ENCODE data around the gene NAPA.

NAPA gene

DNA sequence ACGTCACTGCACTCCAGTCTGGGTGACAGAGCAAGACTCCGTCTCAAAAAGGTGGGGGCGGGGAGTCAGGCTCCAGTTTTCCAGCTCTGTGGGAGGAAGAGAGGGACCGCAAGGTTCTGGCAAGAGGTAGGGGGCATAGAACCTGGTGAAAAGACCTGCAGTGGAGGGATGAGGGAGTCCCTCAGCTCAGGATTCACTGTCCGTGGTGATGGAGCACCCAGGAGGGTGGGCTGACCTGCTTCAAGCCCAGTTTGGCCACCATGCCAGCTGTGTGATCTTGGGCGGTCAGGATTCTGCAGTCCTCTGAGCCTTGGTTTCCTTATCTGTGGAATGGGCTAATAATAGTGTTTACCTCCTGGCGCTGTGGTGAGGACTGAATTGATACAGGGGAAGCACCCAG lies 64.4 kb downstream of the NAPA start:
- no peak for DNase-seq

DNA sequence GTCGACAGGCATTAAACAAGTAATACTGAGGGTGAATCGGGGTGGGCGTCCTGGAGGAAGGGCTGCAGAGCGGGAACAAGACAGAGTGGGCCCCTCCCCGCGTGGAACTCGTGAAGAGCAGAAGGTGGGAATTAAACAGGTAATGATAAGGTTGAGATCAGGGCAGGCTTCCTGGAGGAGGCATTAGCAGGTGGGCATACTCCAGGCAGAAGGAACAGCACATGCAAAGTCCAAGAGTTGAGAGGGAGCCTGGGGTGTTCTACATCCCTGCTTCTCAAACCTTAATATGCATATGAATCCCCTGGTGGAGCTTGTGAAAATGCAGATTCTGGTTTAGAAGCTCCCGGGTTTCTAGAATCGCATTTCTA lies 66.5 kb downstream of the NAPA start:
- DNase-seq: no peak

DNA sequence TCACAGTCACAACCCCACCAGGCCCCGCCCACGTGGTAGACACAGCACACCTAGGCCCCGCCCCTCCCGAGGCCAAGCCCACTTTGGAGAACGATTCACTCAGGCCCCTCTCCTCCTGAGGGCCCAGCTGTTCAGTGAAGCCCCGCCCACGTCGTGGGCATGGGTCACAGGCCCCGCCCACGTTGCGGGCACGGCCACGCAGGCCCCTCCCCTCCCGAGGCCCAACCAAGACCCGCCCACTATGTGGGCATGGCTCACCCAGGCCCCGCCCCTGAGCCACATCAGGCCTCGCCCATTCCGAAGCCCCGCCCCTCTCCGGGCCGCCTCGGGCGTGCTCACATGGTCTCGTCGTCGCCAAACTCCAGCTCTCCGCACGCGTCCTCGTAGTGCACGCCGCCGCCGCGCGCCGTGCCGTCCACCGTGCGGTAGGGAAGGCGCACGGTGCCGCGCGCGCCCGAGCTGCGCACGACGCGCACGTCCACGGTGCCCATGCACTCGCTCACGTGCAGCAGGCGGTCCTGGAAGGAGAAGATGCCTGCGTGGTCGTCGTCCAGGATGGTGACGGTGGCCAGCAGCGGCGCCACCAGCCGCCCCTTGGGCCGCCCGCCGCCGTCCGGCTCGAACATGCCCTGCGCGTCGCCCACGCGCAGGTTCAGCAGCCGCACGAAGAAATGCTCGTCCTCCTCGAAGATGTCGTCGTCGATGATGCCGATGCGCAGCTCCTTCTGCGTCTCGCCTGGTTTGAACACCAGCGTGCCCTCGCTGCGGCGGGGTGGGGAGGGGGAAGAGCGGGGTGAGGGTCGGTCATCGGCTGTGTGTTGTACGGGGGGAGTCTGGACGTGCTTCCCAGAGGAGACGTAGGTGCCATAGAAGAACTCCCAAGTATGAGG lies 67.1 kb downstream of the NAPA start:
- DNase-seq: peak; percentile 95 to 96

DNA sequence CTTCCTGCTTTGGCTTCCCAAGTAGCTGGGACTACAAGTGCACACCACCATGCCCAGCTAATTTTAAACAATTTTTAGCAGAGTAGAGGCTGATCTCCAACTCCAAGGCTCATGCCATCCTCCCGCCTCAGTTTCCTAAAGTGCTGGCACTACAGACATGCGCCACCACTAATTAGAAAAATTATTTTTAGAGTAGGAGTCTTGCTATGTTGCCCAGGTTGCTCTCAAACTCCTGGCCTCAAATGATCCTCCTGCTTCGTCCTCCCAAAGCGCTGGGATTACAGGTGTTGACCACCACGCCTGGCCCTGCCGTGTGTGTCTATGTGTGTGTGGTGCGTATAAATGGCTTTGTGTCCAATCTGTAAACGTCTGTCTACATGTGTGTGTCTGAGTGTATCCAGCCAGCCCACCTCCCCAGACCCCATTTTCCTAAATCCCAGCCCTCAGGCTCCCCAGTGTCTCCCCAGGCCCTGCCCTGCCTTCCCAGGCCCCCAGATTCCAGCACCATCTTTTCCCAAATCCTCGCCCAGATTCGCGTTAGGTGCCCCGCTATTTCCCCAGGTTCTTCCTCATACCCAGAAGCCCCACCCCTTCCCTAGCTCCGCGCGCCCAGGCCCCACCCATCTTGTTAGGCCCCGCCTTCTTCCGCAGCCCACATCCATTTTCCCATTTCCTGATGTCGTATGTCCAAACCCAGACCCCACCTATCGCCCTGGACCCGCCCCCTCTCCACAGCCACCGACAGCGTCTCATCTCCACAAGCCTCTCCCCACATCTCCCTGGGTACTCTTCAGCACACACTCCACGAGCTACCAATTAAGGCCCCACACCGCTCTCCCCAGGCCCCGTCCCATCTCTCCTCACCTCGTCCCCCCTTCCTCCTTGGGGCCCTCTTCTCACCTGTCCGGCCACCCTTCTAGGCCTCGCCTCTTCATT lies 68.1 kb downstream of the NAPA start:
- DNase-seq: peak; percentile 80 to 81

DNA sequence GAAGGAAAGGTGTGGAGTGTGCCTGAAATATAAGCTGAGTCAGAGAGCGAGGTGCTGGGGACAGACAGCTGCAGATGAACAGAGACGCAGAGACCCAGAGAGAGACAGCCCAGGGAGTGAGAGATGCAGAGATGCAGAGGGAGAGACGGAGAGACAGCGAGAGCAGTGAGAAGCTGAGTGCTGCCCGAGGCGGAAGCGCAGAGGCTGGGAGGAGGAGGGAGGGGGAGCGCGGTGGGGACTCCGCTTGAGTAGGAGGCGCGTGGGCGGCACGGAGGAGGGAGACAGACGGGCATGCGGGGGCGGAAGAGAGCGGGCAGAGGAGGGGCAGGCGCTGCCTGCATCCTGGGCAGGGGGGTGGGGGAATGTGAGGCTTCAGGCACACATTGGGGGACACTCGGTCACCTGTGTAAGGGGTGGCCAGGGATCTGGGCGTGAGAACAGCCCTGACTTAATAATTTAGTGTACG lies 68.9 kb downstream of the NAPA start:
- peak; percentile 74 to 77 for DNase-seq

DNA sequence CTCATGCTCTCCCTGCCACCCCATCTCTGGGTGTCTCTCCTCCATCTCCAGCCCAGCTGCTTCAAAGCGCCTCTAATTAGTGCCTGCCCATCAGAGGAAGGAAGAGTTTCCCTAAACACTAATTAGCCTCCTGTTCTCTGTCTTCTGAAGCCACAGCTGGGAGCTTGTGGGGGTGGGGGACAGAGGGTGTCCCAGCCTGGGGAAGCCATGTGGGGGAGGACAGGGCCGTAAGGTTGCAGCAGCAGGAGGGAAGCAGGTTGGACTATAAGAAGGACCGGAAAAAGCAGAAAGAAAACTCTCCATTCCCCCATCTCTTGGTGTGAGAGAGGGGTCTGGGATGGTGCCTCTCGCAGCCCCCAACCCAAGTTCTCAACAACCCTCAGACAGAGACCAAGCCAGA lies 69.3 kb downstream of the NAPA start:
- no peak for DNase-seq

DNA sequence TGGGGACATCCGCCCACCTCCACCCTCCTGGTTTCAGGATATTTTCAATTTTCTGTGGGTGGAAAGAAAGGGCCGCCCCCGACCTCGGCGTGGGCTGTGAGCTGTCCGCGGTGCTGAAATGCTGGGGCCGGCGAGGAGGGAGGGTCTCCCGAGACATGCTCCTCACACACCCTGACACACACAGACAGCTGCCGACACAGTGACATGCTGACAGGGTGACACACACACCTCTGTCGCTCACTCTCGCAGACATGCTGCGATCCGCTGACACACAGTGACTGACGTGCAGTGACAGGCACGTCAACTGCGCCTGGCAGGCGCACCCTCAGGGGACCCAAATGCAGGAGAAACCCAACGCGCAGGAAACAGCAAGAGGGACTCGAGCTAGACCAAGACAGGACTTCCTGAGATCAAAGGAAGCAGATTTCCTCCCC lies 70.5 kb downstream of the NAPA start:
- DNase-seq: no peak

DNA sequence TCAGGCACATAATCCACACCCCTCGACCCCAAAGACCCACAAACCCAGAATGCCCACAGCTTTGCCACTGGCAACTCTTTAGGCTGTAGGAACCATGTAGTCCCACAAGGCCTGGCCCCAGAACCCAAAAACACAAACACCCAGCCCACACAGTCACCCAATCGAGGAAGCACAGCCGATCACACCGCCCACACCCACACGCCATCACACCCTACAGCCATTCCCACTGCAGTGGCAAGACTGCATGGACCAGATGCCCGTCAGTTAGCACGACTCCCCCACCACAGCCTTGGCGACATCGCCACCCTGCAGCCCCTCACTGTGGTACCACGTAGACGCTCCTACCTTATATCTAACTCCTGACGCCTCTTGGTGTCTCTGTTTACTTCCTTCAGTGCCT lies 71.5 kb downstream of the NAPA start:
- no peak for DNase-seq

DNA sequence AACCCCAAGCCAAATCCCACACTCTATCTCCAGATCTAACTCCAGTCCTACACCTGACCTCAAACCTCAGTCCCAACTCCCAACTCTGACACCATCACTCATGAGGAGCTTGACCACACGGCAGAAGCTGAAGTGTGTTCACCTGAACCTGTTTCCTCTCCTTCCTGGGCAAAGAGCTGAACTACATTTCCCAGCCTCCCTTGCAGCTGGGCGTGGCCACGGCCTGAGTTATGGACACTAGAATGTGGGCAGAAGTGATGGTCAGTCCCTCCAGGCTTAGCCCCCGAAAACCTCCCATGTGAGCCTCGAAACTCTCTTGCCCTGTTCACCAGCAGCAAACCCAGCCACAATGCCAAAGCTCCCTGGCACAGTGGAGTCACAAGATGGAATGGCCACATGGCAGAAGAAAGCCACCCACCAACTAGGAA lies 76.1 kb downstream of the NAPA start:
- DNase-seq: peak in 1 of 2 experiments; percentile 20
